K562 (cell line): ENCODE data around the gene IQCE. TPM values are rescaled to one million over a fixed set of nuclear protein-coding genes. Genes with fewer than 3 reads are reported as not detected.
A peak's percentile ranks its signal among the peaks of the same experiment; 100 is the strongest.
"Not testable (repeated sequence)": the region's sequence is repeated elsewhere in the genome, so short reads cannot be mapped to it uniquely, and the experiment has no call there.

Experiments used
- ATAC-seq: fragments of 200-7000 bp; cut with Tn5 transposase; 3 replicates; pipeline ENCODE4 v1.9.1; 2020; ENCODE audit warnings: moderate library complexity
- BruUV-seq: library from RNA; stranded (reverse); fragments of 400-500 nt; replicated peaks from 2 replicates; lab custom pipeline; 2021; lab: Mats Ljungman, UMichigan
- CTCF ChIA-PET: fragments of 300-600 bp; formaldehyde crosslinking; extraction: SDS; loops from one replicate; lab custom pipeline; 2021; ENCODE audit warnings: low intra/inter-chr PET ratio; lab: Yijun Ruan, JAX
- POLR2A ChIA-PET: fragments of 300-600, 350-650 bp; sonication (Branson Sonifier 250); formaldehyde crosslinking; extraction: SDS; loops from one replicate; lab custom pipeline; 2021; ENCODE audit warnings: antibody characterized with exemption, inconsistent platforms; lab: Yijun Ruan, JAX
- DNase-seq, 4 experiments: peaks; one replicate each; pipeline versions ENCODE4 v3.0.0 to v3.0.0-alpha.2; 2011 to 2018; ENCODE audit warnings: low spot score in 3 of 4, mixed read lengths in 3 of 4; ENCODE audit errors: extremely low read depth in 1 of 4
- FAIRE-seq: peaks from 2 replicates; lab custom pipeline; 2011; peaks lifted over from hg19 to GRCh38; lab: Jason Lieb, UNC
- H2AFZ ChIP-seq: 2 replicates; pipeline ENCODE4 v1.6.0; 2011; ENCODE audit warnings: low read depth, low read length, control low read depth, inconsistent platforms
- H3K27ac ChIP-seq: fragments of 200-600 bp; 3 replicates; pipeline ENCODE4 v1.8.0; 2011; ENCODE audit warnings: low read depth, mild to moderate bottlenecking, control low read depth, inconsistent platforms, low read length, moderate library complexity, mixed read lengths; ENCODE audit errors: extremely low read depth
- H3K27me3 ChIP-seq, 2 experiments: fragments of 300-600 bp in 1 of 2; 2 replicates in 1 of 2; 3 replicates in 1 of 2; pipeline versions ENCODE4 v1.6.0 to v1.8.0; 2011; ENCODE audit warnings: inconsistent platforms in 2 of 2, low read length in 2 of 2, mild to moderate bottlenecking in 1 of 2, mixed read lengths in 1 of 2, moderate library complexity in 1 of 2; ENCODE audit not compliant: control insufficient read depth in 2 of 2, insufficient read depth in 2 of 2
- H3K36me3 ChIP-seq: fragments of 300-600 bp; 3 replicates; pipeline ENCODE4 v1.8.0; 2011; ENCODE audit warnings: mild to moderate bottlenecking, low read length, inconsistent platforms; ENCODE audit not compliant: control insufficient read depth, insufficient read depth
- H3K4me1 ChIP-seq, 2 experiments: fragments of 200-600 bp in 1 of 2; replicated peaks in 1 of 2; 2 replicates in 1 of 2; 3 replicates in 1 of 2; pipeline versions ENCODE4 v1.5.1 to v1.8.0; 2011; ENCODE audit warnings: inconsistent platforms in 2 of 2, low read length in 2 of 2, mild to moderate bottlenecking in 1 of 2, mixed read lengths in 1 of 2, moderate library complexity in 1 of 2; ENCODE audit not compliant: control insufficient read depth in 2 of 2, insufficient read depth in 2 of 2
- H3K4me2 ChIP-seq: 2 replicates; pipeline ENCODE4 v1.6.1; 2011; ENCODE audit warnings: low read length, control low read depth, inconsistent platforms, mixed read lengths; ENCODE audit not compliant: insufficient read depth
- H3K4me3 ChIP-seq: fragments of 200-600 bp; sonication (generic), shearing (Covaris generic); 2 replicates; pipeline ENCODE4 v1.5.1; 2016; ENCODE audit warnings: control low read depth, inconsistent platforms
- H3K79me2 ChIP-seq: fragments of 200-600 bp; 3 replicates; pipeline ENCODE4 v1.8.0; 2011; ENCODE audit warnings: low read length, inconsistent platforms; ENCODE audit not compliant: control insufficient read depth, insufficient read depth
- H3K9ac ChIP-seq, 2 experiments: 2 replicates each; pipeline versions ENCODE4 v1.6.0 to v1.6.1; 2011; ENCODE audit warnings: low read depth in 2 of 2, low read length in 2 of 2, control low read depth in 1 of 2, inconsistent platforms in 1 of 2, mild to moderate bottlenecking in 1 of 2, mixed read lengths in 1 of 2; ENCODE audit not compliant: insufficient read depth in 1 of 2
- H3K9me1 ChIP-seq: one replicate; pipeline ENCODE4 v1.6.0; 2011; ENCODE audit warnings: inconsistent platforms, mild to moderate bottlenecking, low read length, moderate library complexity; ENCODE audit not compliant: control insufficient read depth, insufficient read depth
- H3K9me3 ChIP-seq: replicated peaks from 2 replicates; pipeline ENCODE4 v1.5.1; 2011; ENCODE audit warnings: low read depth, low read length, inconsistent platforms; ENCODE audit not compliant: control insufficient read depth, insufficient read depth
- H4K20me1 ChIP-seq: replicated peaks from 2 replicates; pipeline ENCODE4 v1.6.1; 2011; ENCODE audit warnings: low read length, inconsistent platforms, mixed read lengths; ENCODE audit not compliant: control insufficient read depth, insufficient read depth
- GTF2E2 ChIP-seq: fragments of 200-800 bp; sonication (Bioruptor generic); IDR thresholded peaks from 2 replicates; pipeline ENCODE4 v1.6.1; 2016; ENCODE audit warnings: missing genetic modification characterization, missing compliant biosample characterization
- POLR2G ChIP-seq: fragments of 200-400 bp; formaldehyde crosslinking; IDR thresholded peaks from 2 replicates; pipeline ENCODE4 v1.6.1; 2017; ENCODE audit warnings: low read depth, mild to moderate bottlenecking, antibody characterized with exemption, low read length, moderate library complexity
- ZNF253 ChIP-seq: fragments of 250-450 bp; sonication (Bioruptor Pico); conservative IDR thresholded peaks from 2 replicates; pipeline ENCODE4 v1.6.1; 2021; ENCODE audit warnings: mild to moderate bottlenecking
- WGBS: fragments of 100-300 bp; shearing (Covaris generic); methylation state at CpG from one replicate; pipeline ENCODE4 v1.1.6; 2016; ENCODE audit warnings: low coverage, mixed read lengths; ENCODE audit not compliant: insufficient coverage; ENCODE audit errors: missing lambda C conversion rate; 5-methylcytosine and 5-hydroxymethylcytosine counted together
- in situ Hi-C: fragments of 300-500 bp; cut with MboI; formaldehyde crosslinking; loops from 4 replicates; pipeline ENCODE4 v1.15.0; 2018; ENCODE audit warnings: inconsistent platforms, mixed read lengths
- intact Hi-C: fragments of 100-400 bp; cut with micrococcal nuclease; formaldehyde crosslinking; loops from 2 replicates; pipeline ENCODE4 v1.14.2; 2022
- polyA plus RNA-seq, 8 experiments: library from polyadenylated mRNA; depleted of rRNA in 4 of 8; stranded (reverse) in 5 of 8; unstranded in 3 of 8; fragments of >200 nt; fragmentation: Nextera tagmentation in 2 of 8; fragmentation: Illumina TruSeq in 1 of 8; extraction: Ambion mirVana in 2 of 8; extraction: Trizol in 1 of 8; gene quantifications; 2 replicates each; pipeline versions ENCODE4 v1.2.1 to v1.2.3, GENCODE V29; 2011 to 2014; ENCODE audit warnings: inconsistent platforms in 1 of 8, missing spikeins in 1 of 8
- total RNA-seq, 7 experiments: library from RNA; depleted of rRNA in 6 of 7; stranded (reverse); fragments of >200 nt in 6 of 7; fragmentation: Illumina TruSeq in 2 of 7; extraction: Trizol in 2 of 7; gene quantifications; 2 replicates each; pipeline versions ENCODE4 v1.2.1 to v1.2.3, GENCODE V29; 2011 to 2021; ENCODE audit warnings: low replicate concordance in 1 of 7
- TF ChIP-seq, protein P1 (sequence below): sonication (generic); formaldehyde crosslinking; IDR thresholded peaks from 2 replicates; pipeline ENCODE4 v1.8.1; 2023; ENCODE audit warnings: mild to moderate bottlenecking, missing genetic modification reagents
- TF ChIP-seq, protein P2 (sequence below): sonication (generic); formaldehyde crosslinking; IDR thresholded peaks from 2 replicates; pipeline ENCODE4 v1.5.0; 2020; ENCODE audit warnings: missing genetic modification reagents

The IQCE gene
- total and polyA plus RNA-seq, 9 of the 15 experiments (the other 6 are each of a cell fraction or from before 2014, with no cell fraction given) = 0.18 to 8.5 (median 4.2) TPM

DNA sequence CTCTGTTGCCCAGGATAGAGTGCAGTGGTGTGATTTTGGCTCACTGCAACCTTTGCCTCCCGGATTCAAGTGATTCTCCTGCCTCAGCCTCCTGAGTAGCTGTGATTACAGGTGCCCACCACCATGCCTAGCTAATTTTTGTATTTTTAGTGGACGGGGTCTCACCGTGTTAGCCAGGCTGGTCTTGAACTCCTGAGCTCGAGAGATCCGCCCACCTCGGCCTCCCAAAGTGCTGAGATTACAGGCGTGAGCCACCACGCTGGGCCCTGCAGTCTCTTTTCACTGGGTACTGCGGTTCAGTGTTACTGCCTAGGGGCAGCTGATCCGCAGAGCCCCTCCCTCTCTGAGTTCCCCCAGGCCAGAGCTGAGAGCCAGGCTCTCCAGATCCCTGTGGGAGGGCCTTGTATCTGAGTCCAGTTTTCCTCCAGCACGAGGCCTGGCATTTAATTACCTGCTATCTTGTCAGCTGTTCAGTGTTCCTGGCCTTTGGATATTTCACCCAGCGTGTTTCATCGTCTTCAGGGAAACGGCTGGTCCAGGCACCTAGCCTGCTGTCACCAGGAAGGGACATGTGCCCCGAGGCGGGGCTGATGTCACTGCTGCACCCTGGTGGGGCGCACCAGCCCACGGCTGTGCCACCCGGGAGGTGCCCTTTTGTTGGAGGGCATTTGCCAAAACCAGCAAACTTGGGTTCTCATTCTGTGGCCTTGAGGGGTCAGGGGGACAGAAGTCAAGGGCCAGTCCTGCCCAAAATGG lies 22.7 kb upstream of the IQCE start:
- H3K27me3 ChIP-seq, H2AFZ ChIP-seq, H3K4me3 ChIP-seq, BruUV-seq, FAIRE-seq, CTCF ChIA-PET, H4K20me1 ChIP-seq, in situ Hi-C loops, intact Hi-C loops, DNase-seq, H3K9ac ChIP-seq, H3K9me1 ChIP-seq, H3K4me2 ChIP-seq, H3K27ac ChIP-seq, ATAC-seq, H3K9me3 ChIP-seq, H3K79me2 ChIP-seq: not testable (repeated sequence)
- POLR2A ChIA-PET = interaction anchor here (1.0 kb wide), 1 partner anchor 9 kb away, joined by 3 read pairs; no protein-coding TSS in a partner anchor
- H3K36me3 ChIP-seq = peaks cover 35% of the 10 kb centered on the region; the same call in 1 of the 3 replicates
- 34% methylated on average over 6 of the region's 19 CpGs for WGBS
- peaks cover 0 to 18% of the 10 kb centered on the region in 2 experiments; a peak in 2 of 5 replicates for H3K4me1 ChIP-seq

DNA sequence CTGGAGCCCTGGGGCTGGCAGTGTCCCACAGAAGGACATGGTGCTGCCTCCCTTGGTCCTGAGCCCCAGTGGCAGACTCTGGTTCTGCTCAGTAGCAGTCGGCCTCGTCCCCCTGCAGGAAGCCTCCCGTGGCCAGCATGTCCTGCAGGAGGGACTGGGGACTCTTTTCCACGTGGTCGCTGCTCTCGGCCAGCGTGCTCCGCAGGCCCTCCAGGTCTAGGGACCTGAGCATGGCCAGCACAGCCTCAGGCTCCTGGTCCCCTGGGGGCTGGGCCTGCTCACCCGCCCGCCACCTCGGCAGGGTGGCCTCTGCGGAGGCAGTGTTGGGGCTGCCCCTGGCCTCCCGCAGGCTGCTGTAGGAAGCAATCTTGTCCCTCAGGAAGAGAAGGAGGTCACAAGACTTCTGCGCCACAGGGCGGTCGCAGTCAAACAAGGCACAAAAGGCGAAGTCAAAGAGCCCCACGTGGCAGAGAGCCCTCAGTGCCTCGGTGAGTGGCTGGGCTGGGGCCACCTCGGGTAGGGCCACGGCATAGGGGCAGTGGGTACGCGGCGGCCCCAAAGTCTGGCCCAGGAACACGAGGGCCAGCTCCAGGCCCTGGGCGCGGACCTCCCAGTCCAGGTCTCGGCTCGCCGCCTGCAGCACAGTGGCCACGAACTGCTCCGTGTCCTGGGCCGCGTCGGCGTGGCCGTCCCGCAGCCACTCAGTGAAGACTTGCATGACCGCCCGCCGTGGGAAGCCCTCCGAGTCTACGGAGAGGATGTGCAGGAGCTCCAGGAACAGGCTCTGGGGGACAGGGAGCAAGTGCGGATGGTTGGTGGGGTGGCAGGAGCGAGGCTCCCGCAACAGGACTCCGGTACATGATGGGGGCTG lies 20.6 kb upstream of the IQCE start:
- DNase-seq = no peak
- TSS peak; percentile 54 for BruUV-seq
- 89% methylated on average over 42 of the region's 47 CpGs for WGBS
- Histone ChIP-seq H3K9ac (no peak overlapping the region; a peak in 1 of 4 replicates), H3K4me1 (peaks cover 0 to 18% of the 10 kb centered on the region in 2 experiments; a peak in 1 of 5 replicates), H3K36me3 (peaks cover 57% of the 10 kb centered on the region; the same call in 1 of the 3 replicates), H3K27me3 (no peaks in the 10 kb centered on the region), H3K9me3 (no peaks in the 10 kb centered on the region), H4K20me1 (no peaks in the 10 kb centered on the region), H3K79me2 (no peaks in the 10 kb centered on the region), H2AFZ (no peak overlapping the region), H3K4me2 (no peak overlapping the region), H3K9me1 (no peaks in the 10 kb centered on the region), H3K4me3 (no peak overlapping the region), H3K27ac (no peak overlapping the region)
- POLR2A ChIA-PET = interaction anchor here (0.6 to 1.1 kb wide), 2 partner anchors 11 to 1839 kb away, joined by 3 to 4 read pairs; no protein-coding TSS in a partner anchor
- intact Hi-C loops (no loop called here), in situ Hi-C loops (no loop called here)
- peak; percentile 52 for ATAC-seq
- TF ChIP-seq ZNF253 (CRISPR knock-in tag) (no peak), POLR2G (peak; percentile 43), GTF2E2 (tag) (no peak)
- TF ChIP-seq, protein P1, sequence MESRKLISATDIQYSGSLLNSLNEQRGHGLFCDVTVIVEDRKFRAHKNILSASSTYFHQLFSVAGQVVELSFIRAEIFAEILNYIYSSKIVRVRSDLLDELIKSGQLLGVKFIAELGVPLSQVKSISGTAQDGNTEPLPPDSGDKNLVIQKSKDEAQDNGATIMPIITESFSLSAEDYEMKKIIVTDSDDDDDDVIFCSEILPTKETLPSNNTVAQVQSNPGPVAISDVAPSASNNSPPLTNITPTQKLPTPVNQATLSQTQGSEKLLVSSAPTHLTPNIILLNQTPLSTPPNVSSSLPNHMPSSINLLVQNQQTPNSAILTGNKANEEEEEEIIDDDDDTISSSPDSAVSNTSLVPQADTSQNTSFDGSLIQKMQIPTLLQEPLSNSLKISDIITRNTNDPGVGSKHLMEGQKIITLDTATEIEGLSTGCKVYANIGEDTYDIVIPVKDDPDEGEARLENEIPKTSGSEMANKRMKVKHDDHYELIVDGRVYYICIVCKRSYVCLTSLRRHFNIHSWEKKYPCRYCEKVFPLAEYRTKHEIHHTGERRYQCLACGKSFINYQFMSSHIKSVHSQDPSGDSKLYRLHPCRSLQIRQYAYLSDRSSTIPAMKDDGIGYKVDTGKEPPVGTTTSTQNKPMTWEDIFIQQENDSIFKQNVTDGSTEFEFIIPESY (CRISPR knock-in tag) = 0 out of 2 replicates have a peak, but pooled peaks have one; percentile 8
- TF ChIP-seq, protein P2, sequence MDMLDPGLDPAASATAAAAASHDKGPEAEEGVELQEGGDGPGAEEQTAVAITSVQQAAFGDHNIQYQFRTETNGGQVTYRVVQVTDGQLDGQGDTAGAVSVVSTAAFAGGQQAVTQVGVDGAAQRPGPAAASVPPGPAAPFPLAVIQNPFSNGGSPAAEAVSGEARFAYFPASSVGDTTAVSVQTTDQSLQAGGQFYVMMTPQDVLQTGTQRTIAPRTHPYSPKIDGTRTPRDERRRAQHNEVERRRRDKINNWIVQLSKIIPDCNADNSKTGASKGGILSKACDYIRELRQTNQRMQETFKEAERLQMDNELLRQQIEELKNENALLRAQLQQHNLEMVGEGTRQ = no peak
- FAIRE-seq = no peak
- CTCF ChIA-PET = no interaction called here
